Body of pancreas (tissue), 4 donors: Measurements from ENCODE around the gene ATOH8.

Source experiments
- POLR2A ChIP-seq, 3 donors: fragments of 450-650 bp; IDR thresholded peaks; one replicate each; pipeline ENCODE4 v1.6.1; 2016; ENCODE audit warnings: antibody characterized with exemption in 3 of 3, mild to moderate bottlenecking in 2 of 3
- TF ChIP-seq, protein P1 (sequence below), 7 experiments: fragments of 450-650 bp in 4 of 7; fragments of 200-600 bp in 3 of 7; sonication (generic) in 3 of 7; IDR thresholded peaks; one replicate each; pipeline ENCODE4 v1.5.1; 2016 to 2019; ENCODE audit warnings: antibody characterized with exemption in 7 of 7

DNA sequence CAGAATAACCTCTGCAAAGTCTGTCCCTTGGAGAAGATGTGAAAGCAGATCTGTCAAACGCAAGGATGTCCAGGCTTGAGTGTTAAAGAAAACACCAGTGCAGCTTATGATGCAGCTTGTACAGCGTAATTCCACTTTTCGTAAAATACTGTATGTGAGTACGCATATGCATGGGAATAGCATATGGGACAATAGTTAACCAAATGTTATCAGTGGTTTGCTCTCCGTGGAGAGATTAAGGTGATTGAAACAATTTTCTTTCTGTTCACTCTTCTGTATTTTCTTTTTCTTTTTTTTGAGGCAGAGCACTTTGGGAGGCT lies 27.2 kb downstream of the ATOH8 start:
- TF ChIP-seq POLR2A (IDR thresholded peaks at IDR 0.05), result no peak
- TF ChIP-seq, protein P1, sequence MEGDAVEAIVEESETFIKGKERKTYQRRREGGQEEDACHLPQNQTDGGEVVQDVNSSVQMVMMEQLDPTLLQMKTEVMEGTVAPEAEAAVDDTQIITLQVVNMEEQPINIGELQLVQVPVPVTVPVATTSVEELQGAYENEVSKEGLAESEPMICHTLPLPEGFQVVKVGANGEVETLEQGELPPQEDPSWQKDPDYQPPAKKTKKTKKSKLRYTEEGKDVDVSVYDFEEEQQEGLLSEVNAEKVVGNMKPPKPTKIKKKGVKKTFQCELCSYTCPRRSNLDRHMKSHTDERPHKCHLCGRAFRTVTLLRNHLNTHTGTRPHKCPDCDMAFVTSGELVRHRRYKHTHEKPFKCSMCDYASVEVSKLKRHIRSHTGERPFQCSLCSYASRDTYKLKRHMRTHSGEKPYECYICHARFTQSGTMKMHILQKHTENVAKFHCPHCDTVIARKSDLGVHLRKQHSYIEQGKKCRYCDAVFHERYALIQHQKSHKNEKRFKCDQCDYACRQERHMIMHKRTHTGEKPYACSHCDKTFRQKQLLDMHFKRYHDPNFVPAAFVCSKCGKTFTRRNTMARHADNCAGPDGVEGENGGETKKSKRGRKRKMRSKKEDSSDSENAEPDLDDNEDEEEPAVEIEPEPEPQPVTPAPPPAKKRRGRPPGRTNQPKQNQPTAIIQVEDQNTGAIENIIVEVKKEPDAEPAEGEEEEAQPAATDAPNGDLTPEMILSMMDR (IDR thresholded peaks at IDR 0.05), result no peak
